GM18870 (cell line): ENCODE results near the gene NFIA.

Experiments
- ATAC-seq: cut with Tn5 transposase; IDR thresholded peaks from one replicate; pipeline ENCODE4 v1.9.1; 2021; ENCODE audit warnings: moderate library complexity; ENCODE audit not compliant: unreplicated experiment

The NFIA gene

DNA sequence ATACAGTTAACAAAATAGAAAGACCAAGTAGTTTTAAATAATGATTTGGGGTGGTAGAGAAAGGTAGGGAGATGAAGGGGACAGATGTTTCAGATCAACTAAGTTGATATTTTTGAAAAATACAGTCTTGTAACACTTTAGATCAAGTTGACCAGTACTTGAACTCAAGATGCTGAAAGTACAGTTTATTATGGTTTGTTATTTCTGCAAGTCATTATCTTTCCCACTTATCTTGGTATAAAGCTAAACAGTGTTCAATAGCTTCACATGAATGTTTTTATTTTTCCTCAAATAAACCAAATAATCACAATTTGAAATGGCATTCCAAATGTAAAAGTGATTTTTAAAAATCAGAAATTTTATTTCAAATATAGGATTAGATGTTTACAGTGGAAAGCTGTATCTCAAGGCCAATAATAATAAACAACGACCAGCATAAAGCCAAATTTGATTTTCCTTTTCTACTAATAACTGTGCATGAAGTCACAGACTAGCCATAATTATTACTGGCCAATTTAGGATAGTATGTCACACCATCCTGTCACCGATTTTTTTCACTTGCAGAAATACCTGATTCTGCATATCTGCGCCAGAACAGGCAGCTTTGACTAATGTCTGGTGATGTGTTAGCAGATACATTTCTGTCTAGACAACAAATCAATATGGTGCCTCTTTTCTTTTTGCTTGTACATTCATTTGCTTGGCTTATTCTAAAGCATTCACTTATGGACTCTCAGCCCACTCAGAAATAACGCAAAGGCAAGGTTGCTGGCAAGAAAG is 322.4 kb downstream of the NFIA start:
- no peak for ATAC-seq

DNA sequence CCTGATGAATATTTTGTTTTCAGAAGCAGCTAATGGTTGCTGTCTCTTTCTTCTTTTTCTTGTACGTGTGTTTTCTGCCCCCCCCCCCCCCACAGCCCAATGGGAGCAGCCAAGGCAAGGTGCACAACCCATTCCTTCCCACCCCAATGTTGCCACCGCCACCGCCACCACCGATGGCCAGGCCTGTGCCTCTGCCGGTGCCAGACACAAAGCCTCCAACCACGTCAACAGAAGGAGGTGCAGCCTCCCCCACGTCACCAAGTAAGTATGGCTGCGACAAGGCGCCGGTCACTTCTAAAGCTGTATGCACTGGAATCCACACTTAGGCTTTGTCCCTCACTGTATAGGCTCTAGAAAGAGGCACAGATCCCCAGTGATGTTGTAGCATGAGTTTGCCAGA is 324.1 kb downstream of the NFIA start:
- no peak for ATAC-seq

DNA sequence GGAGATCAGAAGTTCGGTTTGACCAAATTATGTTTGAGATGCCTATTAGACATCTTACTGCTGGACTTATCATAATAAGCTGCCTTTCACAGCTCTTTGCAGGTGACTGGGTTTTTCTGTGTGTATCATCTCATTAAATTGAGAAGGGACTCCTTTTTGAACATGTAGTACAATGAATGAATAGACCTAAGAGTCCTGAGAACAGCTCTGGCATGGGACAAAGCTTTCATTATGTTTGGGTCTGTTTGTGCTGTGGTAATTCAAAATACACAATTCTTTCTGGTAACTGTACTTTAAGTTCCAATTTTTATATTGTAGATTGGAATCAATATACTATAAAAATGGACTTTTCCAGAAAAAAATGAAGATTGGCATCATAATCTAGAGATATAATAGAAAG is 330.2 kb downstream of the NFIA start:
- no peak for ATAC-seq

DNA sequence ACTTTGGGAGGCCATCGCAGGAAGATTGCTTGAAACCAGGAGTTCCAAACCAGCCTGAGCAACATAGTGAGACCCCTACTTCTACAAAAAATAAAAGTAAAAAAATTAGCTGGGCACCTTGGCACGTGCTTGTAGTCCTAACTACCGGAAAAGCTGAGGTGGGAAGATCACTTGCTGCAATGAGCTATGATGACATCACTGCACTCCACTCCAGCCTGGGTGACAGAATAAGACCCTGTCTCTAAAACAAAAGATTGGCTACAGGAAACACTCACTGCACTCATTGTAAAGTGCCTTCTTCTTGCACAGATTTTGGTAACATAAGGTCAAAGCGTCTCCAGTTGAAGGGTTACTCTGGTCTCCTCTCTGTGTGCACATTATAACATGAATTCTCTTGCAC is 336.8 kb downstream of the NFIA start:
- no peak for ATAC-seq

DNA sequence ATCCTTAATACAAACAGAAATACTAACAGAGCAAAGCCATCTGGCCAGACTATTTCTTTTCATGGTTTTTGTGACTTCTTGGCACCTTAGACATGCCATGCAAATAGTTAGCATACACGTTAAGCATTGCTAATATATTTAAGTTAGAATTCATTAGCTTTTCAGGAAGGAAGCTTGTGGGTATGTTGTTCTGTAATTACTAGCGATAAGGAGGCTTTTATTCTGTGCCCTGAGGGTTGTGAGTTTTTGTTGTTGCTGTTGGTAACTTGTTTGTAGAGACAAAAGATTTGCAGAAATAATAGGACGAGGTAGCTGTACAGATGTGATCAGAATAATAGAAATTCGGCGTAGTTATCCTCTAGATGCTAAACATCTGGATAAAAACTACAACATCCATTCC is 337.3 kb downstream of the NFIA start:
- ATAC-seq: no peak

DNA sequence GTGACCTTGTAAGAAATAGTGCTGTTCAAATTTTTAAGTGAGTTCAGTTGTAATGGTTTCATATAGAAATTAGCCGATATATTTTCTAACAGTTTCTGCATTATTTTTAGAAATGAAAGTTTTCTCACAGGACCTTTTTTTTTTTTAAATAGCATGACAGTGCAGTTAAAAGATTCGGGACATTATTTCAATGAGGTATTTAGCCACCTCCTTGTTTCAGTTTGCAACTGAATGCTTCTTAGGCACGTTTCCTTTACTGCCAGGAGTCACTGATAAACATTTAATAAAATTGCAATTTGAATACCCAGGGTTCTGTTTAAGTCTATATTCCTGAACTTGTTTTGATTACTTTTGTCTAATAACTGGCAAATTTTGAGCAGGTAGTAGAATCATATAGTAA is 337.9 kb downstream of the NFIA start:
- no peak for ATAC-seq

DNA sequence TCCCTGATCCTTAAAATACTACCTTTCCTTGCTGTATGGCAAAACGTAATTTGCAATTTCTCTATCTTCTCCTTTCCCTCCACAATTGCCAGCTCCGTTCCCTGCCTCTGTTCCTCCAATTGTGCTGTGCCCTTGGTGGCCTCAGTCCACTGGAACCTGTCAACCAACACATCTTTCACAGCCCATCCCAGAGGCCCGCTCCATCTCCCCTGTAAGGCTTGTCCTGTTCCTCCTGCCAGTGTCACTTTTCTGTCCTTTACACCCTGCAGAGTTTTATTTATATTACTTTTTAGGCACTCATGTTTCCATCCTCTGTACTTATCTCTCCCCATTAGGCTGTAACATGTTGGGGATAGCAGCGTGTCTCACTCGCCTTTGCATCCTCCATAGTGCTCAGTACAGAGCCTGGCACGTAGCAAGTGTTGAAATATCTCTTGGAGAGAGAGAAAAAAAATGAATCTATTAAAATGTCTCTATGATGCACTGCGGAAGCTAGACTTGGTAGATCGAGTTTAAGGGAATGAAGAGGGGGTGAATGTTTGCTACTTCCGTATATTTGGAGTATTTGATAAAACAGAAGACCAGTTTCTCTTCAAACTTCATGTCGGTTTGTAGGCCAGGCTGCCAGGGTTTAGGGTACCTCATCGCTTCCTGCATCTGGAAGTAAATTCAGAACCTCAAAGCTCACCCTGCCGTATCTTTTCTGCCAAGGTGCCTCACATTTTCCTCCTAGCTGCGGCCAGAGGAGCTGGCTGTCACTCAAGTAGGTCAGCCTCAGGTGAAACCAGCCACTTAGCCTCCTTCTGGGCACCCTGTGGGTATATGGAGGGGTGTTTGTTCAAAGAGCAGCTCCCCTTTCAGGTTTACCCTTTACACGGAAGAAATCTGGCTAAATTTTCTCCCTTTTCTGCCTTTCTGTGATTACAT is 338.8 kb downstream of the NFIA start:
- ATAC-seq: no peak

DNA sequence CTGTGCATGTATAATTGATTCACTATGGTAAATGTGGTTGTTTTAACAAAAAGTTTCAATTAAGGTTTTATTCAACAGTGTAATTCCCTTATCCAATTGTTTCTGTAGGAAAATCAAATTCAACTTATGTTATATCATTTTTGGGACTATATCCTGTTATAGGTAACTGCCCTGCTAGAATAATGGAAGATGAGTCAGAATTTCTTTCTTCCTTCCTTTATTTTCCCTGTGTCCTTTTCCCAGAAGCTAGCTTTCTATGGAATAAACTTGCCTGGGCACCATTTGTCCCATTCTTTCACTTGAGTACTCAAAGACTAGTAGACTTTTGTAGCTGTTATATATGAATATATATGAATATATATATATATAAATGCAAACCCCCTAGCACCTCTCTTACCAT is 341.3 kb downstream of the NFIA start:
- ATAC-seq: no peak

DNA sequence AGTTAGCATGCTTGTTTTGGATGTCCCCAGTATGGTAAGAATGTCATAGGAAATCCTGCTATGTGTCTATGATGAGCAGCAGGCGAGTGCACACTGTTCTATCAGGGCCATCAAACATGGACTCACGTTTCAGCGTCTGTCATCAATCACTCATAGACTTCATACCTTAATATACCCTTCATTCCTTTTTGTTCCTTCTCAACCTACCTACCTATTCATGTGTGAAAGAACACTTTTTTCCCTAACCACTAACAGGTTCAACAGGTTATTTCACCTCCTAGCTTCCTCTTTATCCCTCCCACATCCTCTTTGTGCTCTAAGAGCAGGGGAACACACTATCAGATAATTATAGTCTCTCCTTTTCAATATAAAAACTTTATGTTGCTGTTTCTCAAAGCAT is 342.0 kb downstream of the NFIA start:
- ATAC-seq: no peak

DNA sequence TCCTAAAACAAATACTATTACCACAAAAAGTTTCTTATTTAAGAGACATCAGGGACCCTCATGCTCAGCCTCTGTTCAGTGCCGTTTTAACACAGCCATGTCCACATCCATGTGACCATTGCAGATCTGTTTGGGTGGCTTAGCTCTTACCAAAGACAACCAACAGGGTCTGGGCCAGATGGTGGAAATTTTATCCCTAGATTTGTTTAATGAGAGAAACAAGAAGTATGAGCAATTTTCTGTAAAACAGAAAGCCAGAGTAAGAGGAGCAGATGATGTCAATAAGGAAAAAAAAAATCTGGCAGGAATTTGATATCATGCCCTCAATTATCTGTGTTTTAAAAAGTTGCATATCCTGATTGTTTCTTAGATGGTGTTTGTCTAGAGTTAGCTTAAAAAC is 342.7 kb downstream of the NFIA start:
- ATAC-seq: no peak

DNA sequence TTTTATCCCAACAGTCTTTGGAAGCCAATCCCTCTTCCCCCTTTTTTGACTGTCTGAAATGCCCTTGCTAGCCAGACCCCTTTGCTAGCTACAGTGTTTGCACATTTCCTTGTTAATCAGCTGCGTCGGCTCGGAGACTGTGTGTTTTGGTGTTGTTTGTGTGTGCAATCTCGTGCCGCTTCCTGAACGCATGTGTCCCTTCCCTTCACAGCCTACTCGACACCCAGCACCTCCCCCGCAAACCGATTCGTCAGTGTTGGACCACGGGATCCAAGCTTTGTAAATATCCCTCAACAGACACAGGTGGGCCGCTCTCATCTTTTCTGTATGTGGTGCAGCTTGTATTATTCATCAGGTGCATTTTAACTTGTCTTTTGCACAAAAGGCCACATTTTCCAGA is 343.9 kb downstream of the NFIA start:
- ATAC-seq: no peak

DNA sequence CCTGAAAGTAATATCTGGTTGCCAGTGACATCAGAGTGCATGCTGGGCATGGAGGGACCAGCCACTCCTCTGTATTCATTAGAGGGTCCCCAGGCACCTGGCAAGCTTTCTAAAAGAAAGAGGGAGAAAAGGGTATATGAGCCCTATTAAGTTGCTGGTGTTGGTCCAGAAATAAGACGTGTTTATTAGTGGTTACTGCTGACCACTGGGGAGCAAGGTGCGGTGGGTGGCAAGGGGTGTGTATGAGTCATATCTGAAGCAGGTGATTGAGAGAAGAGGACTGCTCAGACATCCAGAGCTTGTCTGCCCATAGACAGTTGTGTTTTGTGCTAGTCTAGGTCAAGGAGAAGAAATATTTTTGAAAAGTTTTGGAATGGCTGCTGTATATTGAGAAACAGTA is 344.5 kb downstream of the NFIA start:
- peak; percentile 69 for ATAC-seq

DNA sequence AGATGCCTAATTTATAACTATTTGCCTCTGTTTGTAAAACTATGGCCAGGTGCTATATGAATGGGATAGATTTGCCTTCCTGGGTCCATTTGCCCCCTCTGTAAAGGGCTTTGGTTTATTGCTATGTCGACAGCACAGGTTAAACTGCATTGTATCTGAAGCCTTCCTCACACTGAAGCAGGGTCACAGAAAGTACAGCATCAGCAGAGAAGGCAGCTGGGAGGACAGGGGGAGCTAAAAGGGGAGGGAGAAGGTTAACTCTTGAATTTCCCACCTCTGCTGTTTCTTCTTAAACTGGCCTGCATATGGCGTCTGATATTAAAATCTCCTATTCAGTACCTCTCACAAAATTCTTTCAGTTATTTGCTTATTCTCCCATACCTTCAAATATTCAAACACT is 345.1 kb downstream of the NFIA start:
- no peak for ATAC-seq

DNA sequence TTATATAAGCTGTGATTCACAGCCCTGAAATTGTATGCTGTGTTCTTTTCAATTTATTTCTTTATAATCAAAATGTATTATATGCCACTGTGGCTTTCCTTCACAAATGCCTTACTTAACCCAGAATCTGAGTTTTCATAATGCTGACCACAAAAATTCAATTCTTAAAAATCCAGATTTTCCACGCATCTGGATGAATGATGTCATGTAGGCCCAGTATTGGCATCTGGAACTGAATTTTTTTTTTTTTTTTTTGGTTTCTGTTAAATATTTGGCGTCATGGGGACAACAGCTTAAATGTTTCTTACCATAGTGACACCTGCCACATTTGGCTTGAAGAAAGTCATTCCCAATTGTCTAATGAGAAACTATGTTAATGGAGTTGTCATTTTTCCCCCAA is 345.8 kb downstream of the NFIA start:
- no peak for ATAC-seq

DNA sequence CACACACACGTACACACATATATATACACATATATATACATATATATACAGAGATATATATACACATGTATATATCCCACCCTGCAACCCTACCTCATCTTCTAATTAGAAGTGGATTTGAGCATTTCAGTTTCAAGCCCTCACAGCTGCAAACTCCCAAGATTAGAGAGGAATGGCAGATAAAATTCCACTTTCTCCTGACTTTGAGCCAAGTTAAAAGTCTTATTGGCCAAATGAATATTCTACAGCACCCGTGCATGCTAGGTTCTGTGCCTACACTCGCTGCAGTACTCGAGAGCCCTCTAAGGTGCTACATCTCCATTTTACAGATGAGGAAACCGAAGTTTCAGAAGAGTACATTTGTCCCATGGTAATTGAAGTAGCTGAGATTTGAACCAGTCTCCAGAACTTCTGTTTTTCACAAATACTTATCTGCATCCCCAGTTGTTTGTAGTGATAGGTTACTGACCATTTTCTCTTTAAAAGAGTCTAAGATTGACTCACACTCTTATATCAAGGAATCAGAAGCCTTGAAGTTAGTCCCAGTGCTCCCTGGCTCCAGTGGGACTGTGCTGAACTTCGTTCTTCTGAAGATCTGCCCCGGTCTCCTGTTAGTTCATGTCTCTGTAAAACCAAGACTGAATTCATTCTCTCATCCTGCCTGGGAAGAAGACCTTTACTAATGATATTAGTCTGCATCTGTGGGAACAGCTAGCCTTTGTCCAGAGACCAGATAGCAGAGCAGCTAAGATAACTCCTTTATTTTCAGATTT is 350.4 kb downstream of the NFIA start:
- no peak for ATAC-seq

DNA sequence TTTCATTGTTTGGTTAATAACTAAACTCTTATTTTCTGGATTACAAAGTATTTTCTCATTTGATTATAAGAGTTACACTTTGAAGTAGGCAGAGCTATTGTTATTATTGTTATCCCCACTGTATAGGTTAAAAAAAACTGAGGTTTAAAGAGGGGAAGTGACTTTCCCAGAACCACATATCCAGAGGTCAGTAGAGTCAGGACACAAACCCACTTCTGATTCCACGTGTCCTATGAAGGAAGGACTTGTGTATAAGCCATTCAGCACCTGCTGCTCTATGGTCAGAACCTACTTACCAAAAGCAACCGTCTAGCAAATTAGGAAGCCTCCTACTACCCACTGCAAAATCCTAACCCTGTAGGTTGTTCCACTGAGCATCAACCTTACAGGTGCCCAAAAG is 351.3 kb downstream of the NFIA start:
- no peak for ATAC-seq

DNA sequence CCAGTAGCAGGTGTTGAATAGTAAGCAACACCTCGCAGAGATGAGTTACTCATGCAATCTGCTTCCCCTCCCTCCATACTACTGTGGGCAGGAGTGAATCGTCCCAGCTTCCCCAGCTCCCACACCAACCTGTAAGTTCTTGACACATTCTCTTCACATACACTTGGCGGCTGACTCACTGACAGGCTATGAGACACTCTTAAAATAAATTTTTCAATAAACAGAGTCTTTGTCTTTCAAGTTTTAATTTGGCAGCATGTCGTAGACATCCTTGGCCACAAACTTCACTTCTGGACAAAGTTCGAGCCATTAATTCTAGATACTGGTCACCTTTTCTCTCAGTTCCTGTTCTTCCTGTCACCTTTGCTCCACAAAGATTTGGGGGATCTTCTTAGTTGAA is 351.9 kb downstream of the NFIA start:
- ATAC-seq: peak; percentile 57

DNA sequence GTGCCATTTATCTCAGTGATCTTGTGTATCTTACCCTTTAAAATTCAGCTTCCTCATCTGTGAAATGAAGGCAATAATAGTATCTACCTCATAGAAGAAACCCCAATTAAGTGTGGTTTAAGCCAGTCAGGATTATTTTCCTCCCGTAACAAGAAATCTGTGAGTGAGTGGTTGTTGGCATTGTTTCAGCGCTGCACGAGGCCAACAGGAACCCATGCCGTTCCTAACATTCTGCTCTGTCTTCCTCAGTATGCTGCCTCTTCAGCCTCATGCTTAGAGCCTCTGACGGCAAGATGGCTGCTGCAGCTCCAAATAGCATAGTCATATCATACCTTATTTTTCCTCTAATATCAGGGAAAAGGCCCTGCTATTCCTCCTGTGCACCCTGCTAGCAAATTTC is 352.9 kb downstream of the NFIA start:
- no peak for ATAC-seq

DNA sequence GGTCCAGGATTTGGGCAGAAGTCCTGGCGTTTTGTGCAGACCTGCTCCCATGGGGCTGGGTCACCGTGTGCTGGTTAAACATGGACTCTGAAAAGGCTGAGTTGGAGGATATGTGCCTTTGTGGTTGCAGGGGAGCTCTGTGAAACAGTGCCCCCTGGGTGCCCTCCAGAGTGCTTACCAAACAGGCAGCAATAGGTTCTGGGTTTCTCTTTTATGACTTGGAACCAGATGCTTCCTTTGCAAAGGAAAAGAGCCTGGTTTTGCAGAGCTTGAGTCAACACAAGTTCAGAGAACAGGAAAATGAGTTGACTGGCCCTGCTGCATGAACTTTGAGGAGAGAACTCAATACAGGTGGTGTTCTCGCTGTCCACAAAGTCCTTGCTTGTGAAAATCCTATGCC is 353.7 kb downstream of the NFIA start:
- ATAC-seq: no peak

DNA sequence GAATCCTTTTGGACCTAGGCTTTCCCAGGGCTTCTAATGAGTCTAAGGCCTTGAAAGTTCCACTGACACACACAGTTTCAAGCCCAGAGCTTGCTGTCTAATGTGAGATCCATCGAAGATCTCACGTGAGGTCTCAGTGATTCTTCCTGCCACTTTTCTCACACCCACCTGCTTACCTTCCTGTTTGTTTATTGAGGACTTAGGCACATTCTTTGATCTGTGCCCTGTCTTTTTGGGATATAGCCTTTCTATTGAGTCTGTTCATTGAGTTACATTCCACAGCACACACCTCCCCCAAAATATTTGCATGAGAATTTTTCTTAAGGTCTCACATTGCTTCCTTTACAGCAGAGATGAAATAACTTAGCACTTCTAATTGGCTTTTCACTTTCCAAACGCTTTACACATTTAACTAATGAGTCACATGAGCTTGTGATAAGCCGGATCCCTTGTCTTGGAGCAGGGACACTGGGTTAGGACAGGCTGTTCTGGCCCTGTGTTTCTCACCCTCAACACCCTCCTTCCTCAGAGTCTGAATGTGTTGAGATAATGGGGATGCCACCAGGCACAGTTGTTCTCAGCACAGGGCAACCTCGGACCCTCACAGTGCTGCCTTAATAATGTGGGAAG is 354.2 kb downstream of the NFIA start:
- no peak for ATAC-seq

DNA sequence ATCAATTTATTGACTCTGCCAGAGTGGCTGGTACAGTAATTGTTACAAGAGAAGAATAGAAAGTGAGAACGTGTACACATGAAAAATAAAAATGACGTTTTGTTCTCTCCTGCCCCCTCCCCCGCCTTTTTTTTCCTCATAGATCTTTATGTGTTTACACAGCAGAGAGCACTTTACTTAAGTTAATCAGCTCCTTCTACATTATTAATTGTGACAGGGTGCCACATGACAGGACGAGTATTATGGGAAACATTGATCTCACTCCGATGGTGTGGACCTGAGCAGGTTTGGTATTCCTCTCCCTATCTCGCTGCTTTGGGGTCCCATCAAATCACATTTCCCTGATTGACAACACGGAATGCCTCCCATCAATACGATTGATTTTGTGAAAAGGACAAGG is 356.9 kb downstream of the NFIA start:
- ATAC-seq: no peak
